HG02943 (cell line): Measurements from ENCODE around the gene LDLRAD1.
"Not testable (repeated sequence)": the region's sequence is repeated elsewhere in the genome, so short reads cannot be mapped to it uniquely, and the experiment has no call there.

Experiments
- ATAC-seq: cut with Tn5 transposase; IDR thresholded peaks from one replicate; pipeline ENCODE4 v1.9.1; 2021; ENCODE audit warnings: mild to moderate bottlenecking, low read depth, moderate library complexity; ENCODE audit not compliant: unreplicated experiment

Gene LDLRAD1

GRCh38 chr1:54017979-54018378 lies at the start of gene LDLRAD1:
TSS of gene LDLRAD1 (minus strand) at chr1:54018186. CDS start at chr1:54018112, 74 bp downstream.
- ATAC-seq: no peak

- ATAC-seq: no peak
Measured at GRCh38 chr1:54064299-54064698, 46.3 kb upstream of the LDLRAD1 start.

- ATAC-seq: no peak
Measured at GRCh38 chr1:54054438-54054749, 36.4 kb upstream of the LDLRAD1 start.

GRCh38 chr1:54053745-54054437 lies 35.9 kb upstream of the LDLRAD1 start:
- ATAC-seq: no peak

- peak; percentile 92 for ATAC-seq
Measured at GRCh38 chr1:54052934-54053744, 35.2 kb upstream of the LDLRAD1 start, which contains the start of the genes TCEANC2 and TMEM59. TSS of gene TCEANC2 (plus strand) at chr1:54053608. CDS start at chr1:54054423, 815 bp downstream. TSS of gene TMEM59 (minus strand) at chr1:54053204. CDS start at chr1:54053188, 16 bp downstream.

- peak; percentile 24 for ATAC-seq
Measured at GRCh38 chr1:54052431-54052933, 34.5 kb upstream of the LDLRAD1 start.

GRCh38 chr1:54051933-54052430 lies 34.0 kb upstream of the LDLRAD1 start:
- ATAC-seq: no peak

- not testable (repeated sequence) for ATAC-seq
Measured at GRCh38 chr1:54050435-54050834, 32.4 kb upstream of the LDLRAD1 start.

- no peak for ATAC-seq
Measured at GRCh38 chr1:54047384-54048305, 29.7 kb upstream of the LDLRAD1 start.

GRCh38 chr1:54046671-54047383 lies 28.8 kb upstream of the LDLRAD1 start:
- ATAC-seq: no peak

GRCh38 chr1:54045496-54045895 lies 27.5 kb upstream of the LDLRAD1 start:
- ATAC-seq: no peak

GRCh38 chr1:54041806-54042205 lies 23.8 kb upstream of the LDLRAD1 start:
- no peak for ATAC-seq

- ATAC-seq: no peak
Measured at GRCh38 chr1:54037476-54037875, 19.5 kb upstream of the LDLRAD1 start.

GRCh38 chr1:54028306-54029251 lies 10.6 kb upstream of the LDLRAD1 start:
- no peak for ATAC-seq

- no peak for ATAC-seq
Measured at GRCh38 chr1:54027848-54028247, 9.9 kb upstream of the LDLRAD1 start.

- ATAC-seq: not testable (repeated sequence)
Measured at GRCh38 chr1:54024811-54025210, 6.8 kb upstream of the LDLRAD1 start.

GRCh38 chr1:54024358-54024757 lies 6.4 kb upstream of the LDLRAD1 start:
- no peak for ATAC-seq

GRCh38 chr1:54019562-54020176 lies 1.7 kb upstream of the LDLRAD1 start:
- ATAC-seq: not testable (repeated sequence)
